Panc1 (cell line): ENCODE measurements around the gene ELK4. TPM values are rescaled to one million over a fixed set of nuclear protein-coding genes. Genes with fewer than 3 reads are reported as not detected.

Source experiments
- ATAC-seq: fragments of 200-7000 bp; cut with Tn5 transposase; 2 replicates; pipeline ENCODE4 v1.9.1; 2020; ENCODE audit warnings: mild to moderate bottlenecking, moderate library complexity
- BruUV-seq: library from RNA; stranded (reverse); fragments of 400-500 nt; replicated peaks from 2 replicates; lab custom pipeline; 2021; lab: Mats Ljungman, UMichigan
- CTCF ChIA-PET: fragments of 300-600 bp; sonication (Branson Sonifier 250); formaldehyde crosslinking; loops from one replicate; lab custom pipeline; 2022; ENCODE audit warnings: antibody characterized with exemption; lab: Charles Lee
- POLR2A ChIA-PET: fragments of 300-600 bp; sonication (Branson Sonifier 250); formaldehyde crosslinking; loops from one replicate; lab custom pipeline; 2022; ENCODE audit warnings: antibody characterized with exemption; lab: Charles Lee
- DNase-seq: peaks from one replicate; pipeline ENCODE4 v3.0.0-alpha.2; 2010; ENCODE audit warnings: low read depth, low spot score
- H3K27ac ChIP-seq: 2 replicates; pipeline ENCODE4 v1.5.1; 2011; ENCODE audit warnings: mild to moderate bottlenecking, low read length, inconsistent platforms
- H3K27me3 ChIP-seq: fragments of 200-500 bp; sonication (Bioruptor generic); 2 replicates; pipeline ENCODE4 v1.6.0; 2014; ENCODE audit warnings: low read length, inconsistent platforms; ENCODE audit not compliant: control insufficient read depth, insufficient read depth
- H3K36me3 ChIP-seq: fragments of 200-500 bp; sonication (Bioruptor generic); 2 replicates; pipeline ENCODE4 v1.5.1; 2014; ENCODE audit warnings: inconsistent platforms, mild to moderate bottlenecking, low read length, moderate library complexity; ENCODE audit not compliant: control insufficient read depth, insufficient read depth
- H3K4me1 ChIP-seq: 2 replicates; pipeline ENCODE4 v1.5.1; 2011; ENCODE audit warnings: inconsistent platforms, mild to moderate bottlenecking, low read length, moderate library complexity; ENCODE audit not compliant: control insufficient read depth, insufficient read depth
- H3K4me3 ChIP-seq, 2 experiments: 2 replicates each; pipeline ENCODE4 v1.5.1; 2011 to 2012; ENCODE audit warnings: low read depth in 2 of 2, low read length in 2 of 2, mild to moderate bottlenecking in 2 of 2, inconsistent platforms in 1 of 2, moderate library complexity in 1 of 2
- H3K9me3 ChIP-seq: fragments of 200-500 bp; sonication (Bioruptor generic); 2 replicates; pipeline ENCODE4 v1.5.1; 2014; ENCODE audit warnings: low read depth, mild to moderate bottlenecking, inconsistent platforms, low read length, moderate library complexity; ENCODE audit not compliant: control insufficient read depth, insufficient read depth
- POLR2AphosphoS5 ChIP-seq: IDR thresholded peaks from 2 replicates; pipeline ENCODE4 v1.6.1; 2012; ENCODE audit warnings: mild to moderate bottlenecking, low read depth, low read length, moderate library complexity
- SIN3A ChIP-seq: IDR thresholded peaks from 2 replicates; pipeline ENCODE4 v1.6.1; 2012; ENCODE audit warnings: low read depth, mild to moderate bottlenecking, low read length, moderate library complexity, borderline replicate concordance; ENCODE audit not compliant: insufficient read depth
- TCF7L2 ChIP-seq: IDR thresholded peaks from 2 replicates; pipeline ENCODE4 v1.6.1; 2011; ENCODE audit warnings: mild to moderate bottlenecking, low read depth, low read length, inconsistent platforms
- in situ Hi-C: cut with HindIII; loops from 2 replicates; pipeline ENCODE4 v1.10.0; 2016; ENCODE audit warnings: low sequenced_read_pairs, low pct_unique_long_range_greater_than_20kb
- intact Hi-C: fragments of 100-400 bp; cut with micrococcal nuclease; formaldehyde crosslinking; loops from one replicate; pipeline ENCODE4 v1.10.0; 2022; ENCODE audit not compliant: unreplicated experiment
- total RNA-seq: library from RNA; stranded (reverse); gene quantifications from one replicate; pipeline ENCODE4 v1.2.1, GENCODE V29; 2021; ENCODE audit not compliant: unreplicated experiment
- TF ChIP-seq, protein P1 (sequence below), 2 experiments: IDR thresholded peaks; 2 replicates each; pipeline ENCODE4 v1.6.1; 2011 to 2012; ENCODE audit warnings: low read depth in 2 of 2, control low read depth in 1 of 2, low read length in 1 of 2, mild to moderate bottlenecking in 1 of 2, moderate library complexity in 1 of 2; ENCODE audit not compliant: insufficient read depth in 1 of 2
- TF ChIP-seq, protein P2 (sequence below): fragments of 450-650 bp; IDR thresholded peaks from 2 replicates; pipeline ENCODE4 v1.5.1; 2017; ENCODE audit warnings: mild to moderate bottlenecking

Gene ELK4
- total RNA-seq, 1 experiment from 2014 or later = 54.6 TPM

- in situ Hi-C loops = no loop called here
- ChIA-PET POLR2A (interaction anchor here (0.5 to 0.7 kb wide), 3 partner anchors 13 to 24 kb away, joined by 3 to 4 read pairs (median 3); no protein-coding TSS in a partner anchor), CTCF (interaction anchor here (0.6 to 2.3 kb wide), 7 partner anchors 24 to 297 kb away, joined by 3 to 14 read pairs (median 5); no protein-coding TSS in a partner anchor)
- no peak for ATAC-seq
- TF ChIP-seq, protein P1, sequence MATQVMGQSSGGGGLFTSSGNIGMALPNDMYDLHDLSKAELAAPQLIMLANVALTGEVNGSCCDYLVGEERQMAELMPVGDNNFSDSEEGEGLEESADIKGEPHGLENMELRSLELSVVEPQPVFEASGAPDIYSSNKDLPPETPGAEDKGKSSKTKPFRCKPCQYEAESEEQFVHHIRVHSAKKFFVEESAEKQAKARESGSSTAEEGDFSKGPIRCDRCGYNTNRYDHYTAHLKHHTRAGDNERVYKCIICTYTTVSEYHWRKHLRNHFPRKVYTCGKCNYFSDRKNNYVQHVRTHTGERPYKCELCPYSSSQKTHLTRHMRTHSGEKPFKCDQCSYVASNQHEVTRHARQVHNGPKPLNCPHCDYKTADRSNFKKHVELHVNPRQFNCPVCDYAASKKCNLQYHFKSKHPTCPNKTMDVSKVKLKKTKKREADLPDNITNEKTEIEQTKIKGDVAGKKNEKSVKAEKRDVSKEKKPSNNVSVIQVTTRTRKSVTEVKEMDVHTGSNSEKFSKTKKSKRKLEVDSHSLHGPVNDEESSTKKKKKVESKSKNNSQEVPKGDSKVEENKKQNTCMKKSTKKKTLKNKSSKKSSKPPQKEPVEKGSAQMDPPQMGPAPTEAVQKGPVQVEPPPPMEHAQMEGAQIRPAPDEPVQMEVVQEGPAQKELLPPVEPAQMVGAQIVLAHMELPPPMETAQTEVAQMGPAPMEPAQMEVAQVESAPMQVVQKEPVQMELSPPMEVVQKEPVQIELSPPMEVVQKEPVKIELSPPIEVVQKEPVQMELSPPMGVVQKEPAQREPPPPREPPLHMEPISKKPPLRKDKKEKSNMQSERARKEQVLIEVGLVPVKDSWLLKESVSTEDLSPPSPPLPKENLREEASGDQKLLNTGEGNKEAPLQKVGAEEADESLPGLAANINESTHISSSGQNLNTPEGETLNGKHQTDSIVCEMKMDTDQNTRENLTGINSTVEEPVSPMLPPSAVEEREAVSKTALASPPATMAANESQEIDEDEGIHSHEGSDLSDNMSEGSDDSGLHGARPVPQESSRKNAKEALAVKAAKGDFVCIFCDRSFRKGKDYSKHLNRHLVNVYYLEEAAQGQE (IDR thresholded peaks at IDR 0.05; ENCODE audit: insufficient read depth in 1 of 2, low read depth in 2 of 2, low read length in 1 of 2) = no peak
- no peak for TF ChIP-seq POLR2AphosphoS5
- Histone ChIP-seq H3K27ac (peak overlapping the region; percentile 93), H3K4me1 (peaks cover 18% of the 10 kb centered on the region), H3K9me3 (no peaks in the 10 kb centered on the region), H3K4me3 (peak overlapping the region; percentile 84 to 94), H3K27me3 (no peaks in the 10 kb centered on the region), H3K36me3 (peaks cover 4% of the 10 kb centered on the region; the same call in 1 of the 2 replicates)
- DNase-seq = no peak
- no TSS peak for BruUV-seq
- intact Hi-C loops = loop anchor here (2.0 kb wide), 2 partner anchors 42 to 104 kb away; no protein-coding TSS in a partner anchor
Observed at GRCh38 chr1:205632669-205633169, 908 bp upstream of the ELK4 start.

GRCh38 chr1:205631010-205631767, 622 bp downstream of the ELK4 start:
- TF ChIP-seq TCF7L2 (peak; percentile 87), POLR2AphosphoS5 (peak; percentile 74), SIN3A (peak; percentile 79; the same call in 1 of the 2 replicates)
- TF ChIP-seq, protein P2, sequence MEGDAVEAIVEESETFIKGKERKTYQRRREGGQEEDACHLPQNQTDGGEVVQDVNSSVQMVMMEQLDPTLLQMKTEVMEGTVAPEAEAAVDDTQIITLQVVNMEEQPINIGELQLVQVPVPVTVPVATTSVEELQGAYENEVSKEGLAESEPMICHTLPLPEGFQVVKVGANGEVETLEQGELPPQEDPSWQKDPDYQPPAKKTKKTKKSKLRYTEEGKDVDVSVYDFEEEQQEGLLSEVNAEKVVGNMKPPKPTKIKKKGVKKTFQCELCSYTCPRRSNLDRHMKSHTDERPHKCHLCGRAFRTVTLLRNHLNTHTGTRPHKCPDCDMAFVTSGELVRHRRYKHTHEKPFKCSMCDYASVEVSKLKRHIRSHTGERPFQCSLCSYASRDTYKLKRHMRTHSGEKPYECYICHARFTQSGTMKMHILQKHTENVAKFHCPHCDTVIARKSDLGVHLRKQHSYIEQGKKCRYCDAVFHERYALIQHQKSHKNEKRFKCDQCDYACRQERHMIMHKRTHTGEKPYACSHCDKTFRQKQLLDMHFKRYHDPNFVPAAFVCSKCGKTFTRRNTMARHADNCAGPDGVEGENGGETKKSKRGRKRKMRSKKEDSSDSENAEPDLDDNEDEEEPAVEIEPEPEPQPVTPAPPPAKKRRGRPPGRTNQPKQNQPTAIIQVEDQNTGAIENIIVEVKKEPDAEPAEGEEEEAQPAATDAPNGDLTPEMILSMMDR = no peak
- TF ChIP-seq, protein P1 (IDR thresholded peaks at IDR 0.05; ENCODE audit: insufficient read depth in 1 of 2, low read depth in 2 of 2, low read length in 1 of 2) = no peak
- peaks cover 4% of the 10 kb centered on the region; the same call in 1 of the 2 replicates for H3K36me3 ChIP-seq
- BruUV-seq = no TSS peak
- peaks cover 18% of the 10 kb centered on the region for H3K4me1 ChIP-seq
- H3K4me3 ChIP-seq = peak overlapping the region; percentile 81 to 94
- intact Hi-C loops = no loop called here
- no peaks in the 10 kb centered on the region for H3K27me3 ChIP-seq
- DNase-seq (no peak), ATAC-seq (peak; percentile 88)
- H3K27ac ChIP-seq = peak overlapping the region; percentile 95
- POLR2A ChIA-PET = interaction anchor here (0.6 kb wide), 1 partner anchor 75 kb away, joined by 5 read pairs; no protein-coding TSS in a partner anchor
- H3K9me3 ChIP-seq = no peaks in the 10 kb centered on the region
- in situ Hi-C loops = no loop called here
- CTCF ChIA-PET = interaction anchor here (1.3 to 2.3 kb wide), 2 partner anchors 39 to 102 kb away, joined by 5 to 14 read pairs; no protein-coding TSS in a partner anchor
